H1 (cell line): ENCODE data around the gene SND1. TPM values are rescaled to one million over a fixed set of nuclear protein-coding genes. Genes with fewer than 3 reads are reported as not detected.

Source experiments
- CTCF ChIA-PET: fragments of 300-600 bp; sonication (Branson Sonifier 250); formaldehyde crosslinking; loops from one replicate; lab custom pipeline; 2021; ENCODE audit not compliant: partially characterized antibody; lab: Charles Lee
- POLR2A ChIA-PET: fragments of 300-600 bp; sonication (Branson Sonifier 250); formaldehyde crosslinking; loops from one replicate; lab custom pipeline; 2021; ENCODE audit warnings: inconsistent platforms; ENCODE audit not compliant: partially characterized antibody; lab: Charles Lee
- DNase-seq, 2 experiments: peaks; one replicate each; pipeline versions ENCODE4 v3.0.0 to v3.0.0-alpha.2; 2010 to 2022; ENCODE audit warnings: low spot score in 2 of 2, low read depth in 1 of 2, mixed read lengths in 1 of 2
- FAIRE-seq: peaks from 2 replicates; lab custom pipeline; 2011; peaks lifted over from hg19 to GRCh38; lab: Jason Lieb, UNC
- H2AFZ ChIP-seq: 2 replicates; pipeline ENCODE4 v1.8.1; 2012; ENCODE audit warnings: low read length, inconsistent platforms
- H2AK5ac ChIP-seq: 2 replicates; pipeline ENCODE4 v1.6.1; 2013; ENCODE audit warnings: low read depth, low read length
- H2BK120ac ChIP-seq: replicated peaks from 2 replicates; pipeline ENCODE3; 2013; ENCODE audit warnings: low read depth, low read length, inconsistent platforms
- H2BK12ac ChIP-seq: 2 replicates; pipeline ENCODE4 v1.6.1; 2013; ENCODE audit warnings: low read depth, low read length
- H2BK15ac ChIP-seq: 2 replicates; pipeline ENCODE4 v1.6.1; 2013; ENCODE audit warnings: low read length
- H2BK20ac ChIP-seq: 2 replicates; pipeline ENCODE4 v1.6.1; 2013; ENCODE audit warnings: low read length
- H2BK5ac ChIP-seq: 2 replicates; pipeline ENCODE4 v1.6.1; 2013; ENCODE audit warnings: low read depth, low read length
- H3K14ac ChIP-seq: 2 replicates; pipeline ENCODE4 v1.6.1; 2013; ENCODE audit warnings: inconsistent platforms; ENCODE audit not compliant: insufficient read length
- H3K18ac ChIP-seq: 2 replicates; pipeline ENCODE4 v1.6.1; 2013; ENCODE audit warnings: low read length; ENCODE audit errors: extremely low read depth
- H3K23ac ChIP-seq: 2 replicates; pipeline ENCODE4 v1.6.1; 2013; ENCODE audit warnings: inconsistent platforms; ENCODE audit not compliant: insufficient read length
- H3K23me2 ChIP-seq: 2 replicates; pipeline ENCODE4 v1.6.1; 2013; ENCODE audit warnings: low read depth, low read length
- H3K27ac ChIP-seq: 2 replicates; pipeline ENCODE4 v1.6.1; 2011; ENCODE audit warnings: low read depth, low read length, inconsistent platforms
- H3K27me3 ChIP-seq, 4 experiments: replicated peaks in 1 of 4; 1 replicate in 1 of 4; 2 replicates in 3 of 4; pipeline versions ENCODE4 v1.6.1 to v1.8.1; 2011 to 2013; ENCODE audit warnings: low read length in 3 of 4, mild to moderate bottlenecking in 3 of 4, inconsistent platforms in 2 of 4, mixed read lengths in 2 of 4, moderate library complexity in 1 of 4; ENCODE audit not compliant: control insufficient read depth in 3 of 4, insufficient read depth in 3 of 4; ENCODE audit errors: extremely low read depth in 1 of 4
- H3K36me3 ChIP-seq, 4 experiments: 2 replicates each; pipeline versions ENCODE4 v1.6.1 to v1.8.1; 2011 to 2013; ENCODE audit warnings: mild to moderate bottlenecking in 4 of 4, low read length in 3 of 4, moderate library complexity in 2 of 4, control low read depth in 1 of 4, inconsistent platforms in 1 of 4; ENCODE audit not compliant: insufficient read depth in 4 of 4, control insufficient read depth in 2 of 4
- H3K4ac ChIP-seq: replicated peaks from 2 replicates; pipeline ENCODE3; 2013; ENCODE audit warnings: low read length, low read depth, mixed read lengths, inconsistent platforms; ENCODE audit not compliant: insufficient read length
- H3K4me1 ChIP-seq, 4 experiments: replicated peaks in 1 of 4; 1 replicate in 1 of 4; 2 replicates in 3 of 4; pipeline versions ENCODE4 v1.6.1 to v1.8.1; 2011 to 2013; ENCODE audit warnings: low read length in 3 of 4, inconsistent platforms in 2 of 4, mixed read lengths in 1 of 4; ENCODE audit not compliant: insufficient read depth in 4 of 4, control insufficient read depth in 3 of 4
- H3K4me2 ChIP-seq, 2 experiments: 2 replicates each; pipeline versions ENCODE4 v1.6.1 to v1.8.1; 2011 to 2013; ENCODE audit warnings: low read depth in 2 of 2, low read length in 2 of 2, control low read depth in 1 of 2, inconsistent platforms in 1 of 2, mild to moderate bottlenecking in 1 of 2; ENCODE audit not compliant: insufficient read depth in 1 of 2
- H3K4me3 ChIP-seq, 4 experiments: fragments of 200-600, 300-600 bp in 1 of 4; sonication (generic), shearing (Covaris generic), sonication (Bioruptor Twin) in 1 of 4; 2 replicates each; pipeline versions ENCODE4 v1.5.1 to v1.8.1; 2011 to 2016; ENCODE audit warnings: low read length in 4 of 4, low read depth in 3 of 4, control low read depth in 2 of 4, inconsistent platforms in 2 of 4, mild to moderate bottlenecking in 2 of 4, mixed read lengths in 1 of 4, moderate library complexity in 1 of 4; ENCODE audit not compliant: insufficient read depth in 2 of 4; ENCODE audit errors: extremely low read depth in 1 of 4
- H3K56ac ChIP-seq: replicated peaks from 2 replicates; pipeline ENCODE3; 2013; ENCODE audit warnings: low read depth, mild to moderate bottlenecking, mixed read lengths, low read length, inconsistent platforms; ENCODE audit not compliant: insufficient read length
- H3K79me1 ChIP-seq: 2 replicates; pipeline ENCODE4 v1.6.1; 2013; ENCODE audit warnings: low read depth, low read length, control low read depth
- H3K79me2 ChIP-seq, 2 experiments: 2 replicates each; pipeline versions ENCODE4 v1.6.1 to v1.8.1; 2012 to 2013; ENCODE audit warnings: low read length in 2 of 2, mild to moderate bottlenecking in 2 of 2, inconsistent platforms in 1 of 2; ENCODE audit not compliant: insufficient read depth in 2 of 2, control insufficient read depth in 1 of 2
- H3K9ac ChIP-seq, 4 experiments: replicated peaks in 1 of 4; 1 replicate in 1 of 4; 2 replicates in 3 of 4; pipeline versions ENCODE4 v1.6.1 to v1.8.1; 2011 to 2013; ENCODE audit warnings: low read depth in 3 of 4, low read length in 3 of 4, control low read depth in 2 of 4, mild to moderate bottlenecking in 2 of 4, moderate library complexity in 2 of 4, inconsistent platforms in 1 of 4; ENCODE audit errors: extremely low read depth in 1 of 4
- H3K9me3 ChIP-seq, 2 experiments: 2 replicates each; pipeline versions ENCODE4 v1.6.1 to v1.8.1; 2012 to 2013; ENCODE audit warnings: mild to moderate bottlenecking in 2 of 2, moderate library complexity in 2 of 2, control low read depth in 1 of 2, inconsistent platforms in 1 of 2, low read depth in 1 of 2, low read length in 1 of 2, mixed read lengths in 1 of 2; ENCODE audit not compliant: insufficient read depth in 2 of 2
- H4K20me1 ChIP-seq, 2 experiments: replicated peaks in 1 of 2; 2 replicates each; pipeline versions ENCODE3 to v1.8.1; 2011 to 2013; ENCODE audit warnings: inconsistent platforms in 2 of 2, low read length in 2 of 2, mild to moderate bottlenecking in 1 of 2; ENCODE audit not compliant: insufficient read depth in 2 of 2, control insufficient read depth in 1 of 2
- H4K5ac ChIP-seq: 2 replicates; pipeline ENCODE4 v1.6.1; 2013; ENCODE audit warnings: low read length, low read depth, mixed read lengths, inconsistent platforms; ENCODE audit not compliant: insufficient read length
- H4K8ac ChIP-seq: 2 replicates; pipeline ENCODE4 v1.8.0; 2013; ENCODE audit warnings: mild to moderate bottlenecking, moderate library complexity, low read length, inconsistent platforms; ENCODE audit not compliant: insufficient read depth; ENCODE audit errors: extremely low read depth
- H4K91ac ChIP-seq: replicated peaks from 2 replicates; pipeline ENCODE3; 2013; ENCODE audit warnings: low read length, mixed read lengths, inconsistent platforms; ENCODE audit not compliant: insufficient read length
- ATF3 ChIP-seq: IDR thresholded peaks from 2 replicates; pipeline ENCODE4 v1.6.1; 2011; ENCODE audit warnings: low read depth, mild to moderate bottlenecking, low read length; ENCODE audit not compliant: insufficient read depth
- BCL11A ChIP-seq, 2 experiments: IDR thresholded peaks; one replicate each; pipeline ENCODE4 v1.6.1; 2011; ENCODE audit warnings: low read depth in 2 of 2, low read length in 2 of 2, mild to moderate bottlenecking in 2 of 2
- CBX5 ChIP-seq: fragments of 300-800, 300-1000 bp; sonication (generic); IDR thresholded peaks from 2 replicates; pipeline ENCODE4 v1.7.1; 2016; ENCODE audit warnings: antibody characterized with exemption, low read length, low read depth
- CHD2 ChIP-seq: IDR thresholded peaks from 2 replicates; pipeline ENCODE4 v1.6.1; 2012; ENCODE audit warnings: low read length, improper control_type of control experiment
- EP300 ChIP-seq, 2 experiments: IDR thresholded peaks; 1 replicate in 1 of 2; 2 replicates in 1 of 2; pipeline ENCODE4 v1.6.1; 2011 to 2012; ENCODE audit warnings: low read depth in 2 of 2, low read length in 2 of 2, mild to moderate bottlenecking in 2 of 2, borderline replicate concordance in 1 of 2, inconsistent platforms in 1 of 2, moderate library complexity in 1 of 2
- HDAC6 ChIP-seq: IDR thresholded peaks from one replicate; pipeline ENCODE4 v1.7.1; 2012; ENCODE audit warnings: low read depth, mild to moderate bottlenecking, inconsistent platforms, low read length, moderate library complexity
- KDM1A ChIP-seq: fragments of 200-600, 300-600 bp; sonication (generic); IDR thresholded peaks from 2 replicates; pipeline ENCODE4 v1.7.1; 2016; ENCODE audit warnings: mild to moderate bottlenecking, low read length, borderline replicate concordance
- NANOG ChIP-seq: IDR thresholded peaks from 2 replicates; pipeline ENCODE4 v1.6.1; 2011; ENCODE audit warnings: low read length, low read depth, mild to moderate bottlenecking, inconsistent platforms; ENCODE audit not compliant: insufficient read depth, poor library complexity, severe bottlenecking
- POLR2AphosphoS5 ChIP-seq: IDR thresholded peaks from 2 replicates; pipeline ENCODE4 v1.6.1; 2011; ENCODE audit warnings: low read depth, low read length
- SUZ12 ChIP-seq: fragments of 200-600 bp; sonication (generic); IDR thresholded peaks from 2 replicates; pipeline ENCODE4 v1.6.1; 2012; ENCODE audit warnings: mild to moderate bottlenecking, inconsistent platforms, low read length, moderate library complexity, mixed read lengths
- TCF12 ChIP-seq: IDR thresholded peaks from 2 replicates; pipeline ENCODE4 v1.6.1; 2011; ENCODE audit warnings: low read depth, mild to moderate bottlenecking, low read length
- WGBS, 2 experiments: shearing (Covaris generic) in 1 of 2; methylation state at CpG; one replicate each; pipeline versions ENCODE4 v1.1.6 to v1.1.7; 2013 to 2015; ENCODE audit warnings: low lambda C conversion rate in 2 of 2, mixed read lengths in 2 of 2, inconsistent platforms in 1 of 2, low coverage in 1 of 2, missing lambda C conversion rate in 1 of 2; ENCODE audit not compliant: insufficient replicate concordance in 2 of 2, insufficient coverage in 1 of 2, insufficient read length in 1 of 2; ENCODE audit errors: extremely low coverage in 1 of 2, missing lambda C conversion rate in 1 of 2; 5-methylcytosine and 5-hydroxymethylcytosine counted together
- polyA plus RNA-seq, 7 experiments: library from polyadenylated mRNA; depleted of rRNA in 3 of 7; stranded (reverse) in 5 of 7; unstranded in 2 of 7; fragments of >200 nt in 5 of 7; fragments of 200-250 nt in 2 of 7; gene quantifications; 1 replicate in 5 of 7; 2 replicates in 1 of 7; 4 replicates in 1 of 7; pipeline versions ENCODE4 v1.2.1 to v1.2.3, GENCODE V29; 2011 to 2013; ENCODE audit warnings: missing spikeins in 2 of 7, mixed read lengths in 2 of 7
- total RNA-seq: library from RNA; stranded (reverse); fragmentation: NEBNext Ultra II Directional; extraction: Animal tissue kit (Norgen Biotek cat#: 25700); gene quantifications from 2 replicates; pipeline ENCODE4 v1.2.1, GENCODE V29; 2021
- TF ChIP-seq, protein P1 (sequence below): IDR thresholded peaks from 2 replicates; pipeline ENCODE4 v1.6.1; 2012; ENCODE audit warnings: low read length, inconsistent platforms

Gene SND1
- total and polyA plus RNA-seq, 2 of the 8 experiments (the other 6 are each of a cell fraction or from before 2014, with no cell fraction given), result 122 to 290 TPM

DNA sequence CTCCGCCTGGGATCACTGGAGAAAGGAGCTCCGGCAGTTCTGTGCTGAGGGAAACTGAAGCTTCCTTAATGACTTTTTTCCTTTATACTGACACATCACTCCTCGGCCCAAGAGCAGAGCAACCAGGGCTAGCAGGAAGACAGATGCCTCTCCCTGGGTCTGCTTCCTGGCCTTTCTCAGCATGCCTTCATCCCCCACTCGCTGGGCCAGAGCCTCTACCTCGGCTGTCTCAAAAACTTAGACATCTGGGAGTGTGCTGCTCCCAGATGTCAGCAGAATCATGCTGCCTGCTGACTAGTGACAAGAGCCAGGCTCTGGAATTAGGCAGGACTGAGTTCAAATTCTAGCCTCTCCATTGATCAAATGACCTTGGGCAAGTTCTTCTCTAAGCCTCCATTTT is 403.6 kb downstream of the SND1 start:
- no peak for TF ChIP-seq EP300 (IDR thresholded peaks at IDR 0.05; ENCODE audit: borderline replicate concordance in 1 of 2, low read depth in 2 of 2, low read length in 2 of 2)
- TF ChIP-seq BCL11A (IDR thresholded peaks at IDR 0.05; ENCODE audit: low read depth in 2 of 2, low read length in 2 of 2), result no peak
- no peak for TF ChIP-seq NANOG
- no peak for TF ChIP-seq HDAC6
- TF ChIP-seq, protein P1, sequence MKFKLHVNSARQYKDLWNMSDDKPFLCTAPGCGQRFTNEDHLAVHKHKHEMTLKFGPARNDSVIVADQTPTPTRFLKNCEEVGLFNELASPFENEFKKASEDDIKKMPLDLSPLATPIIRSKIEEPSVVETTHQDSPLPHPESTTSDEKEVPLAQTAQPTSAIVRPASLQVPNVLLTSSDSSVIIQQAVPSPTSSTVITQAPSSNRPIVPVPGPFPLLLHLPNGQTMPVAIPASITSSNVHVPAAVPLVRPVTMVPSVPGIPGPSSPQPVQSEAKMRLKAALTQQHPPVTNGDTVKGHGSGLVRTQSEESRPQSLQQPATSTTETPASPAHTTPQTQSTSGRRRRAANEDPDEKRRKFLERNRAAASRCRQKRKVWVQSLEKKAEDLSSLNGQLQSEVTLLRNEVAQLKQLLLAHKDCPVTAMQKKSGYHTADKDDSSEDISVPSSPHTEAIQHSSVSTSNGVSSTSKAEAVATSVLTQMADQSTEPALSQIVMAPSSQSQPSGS, result no peak
- no peak for TF ChIP-seq CHD2
- TF ChIP-seq CBX5, result no peak
- TF ChIP-seq SUZ12, result no peak
- TF ChIP-seq ATF3, result no peak
- no peak for TF ChIP-seq POLR2AphosphoS5
- no peak for TF ChIP-seq TCF12
- TF ChIP-seq KDM1A, result no peak
- Histone ChIP-seq H2BK20ac (no peak overlapping the region), H2BK15ac (no peak overlapping the region), H3K23ac (no peak overlapping the region), H2BK120ac (no peak overlapping the region), H3K9me3 (no peaks in the 10 kb centered on the region), H3K27me3 (no peaks in the 10 kb centered on the region), H3K18ac (no peak overlapping the region), H3K27ac (no peak overlapping the region), H3K79me2 (no peaks in the 10 kb centered on the region), H2BK5ac (no peak overlapping the region), H3K4ac (no peak overlapping the region), H4K5ac (no peak overlapping the region), H3K23me2 (no peaks in the 10 kb centered on the region), H3K79me1 (no peaks in the 10 kb centered on the region), H3K36me3 (no peaks in the 10 kb centered on the region), H2BK12ac (no peak overlapping the region), H4K8ac (no peak overlapping the region), H3K4me3 (no peak overlapping the region), H3K9ac (no peak overlapping the region), H4K20me1 (peaks cover 5 to 8% of the 10 kb centered on the region in 2 experiments), H2AK5ac (no peak overlapping the region), H3K4me2 (no peak overlapping the region), H3K56ac (no peak overlapping the region), H2AFZ (no peak overlapping the region), H4K91ac (no peak overlapping the region), H3K14ac (no peak overlapping the region), H3K4me1 (peaks cover 0 to 8% (median 2%) of the 10 kb centered on the region in 4 experiments; a peak in 1 of 7 replicates)
- ChIA-PET POLR2A (no interaction called here), CTCF (interaction anchor here (1.1 to 10.4 kb wide), 6 partner anchors 10 to 81 kb away, joined by 3 to 93 read pairs (median 4); no protein-coding TSS in a partner anchor)
- FAIRE-seq (no peak), DNase-seq (no peak)
- 94% methylated on average over 5 of the region's 5 CpGs; no CpG with 5 or more reads in 1 of the 2 experiments for WGBS, 2 experiments
